SK-N-SH (cell line): ENCODE data around the gene LAIR2. TPM values are rescaled to one million over a fixed set of nuclear protein-coding genes. Genes with fewer than 3 reads are reported as not detected.

Experiments
- CTCF ChIA-PET: fragments of 300-600, 350-600 bp; formaldehyde crosslinking; extraction: SDS; loops from one replicate; lab custom pipeline; 2021; lab: Yijun Ruan, JAX
- POLR2A ChIA-PET: fragments of 350-600 bp; sonication (Branson Sonifier 250); formaldehyde crosslinking; extraction: SDS; loops from one replicate; lab custom pipeline; 2020; ENCODE audit warnings: antibody characterized with exemption, inconsistent platforms; lab: Yijun Ruan, JAX
- DNase-seq: peaks from one replicate; pipeline ENCODE4 v3.0.0; 2012
- H2AFZ ChIP-seq: fragments of 200-600 bp; sonication (generic); 2 replicates; pipeline ENCODE4 v1.8.1; 2016; ENCODE audit warnings: antibody characterized with exemption, mild to moderate bottlenecking, low read depth
- H3F3A ChIP-seq: fragments of 200-600 bp; sonication (generic); replicated peaks from 2 replicates; pipeline ENCODE3; 2016; ENCODE audit warnings: antibody characterized with exemption, mild to moderate bottlenecking; ENCODE audit not compliant: insufficient read depth
- H3K27ac ChIP-seq, 2 experiments: fragments of 200-500 bp in 1 of 2; fragments of 200-600 bp in 1 of 2; sonication (Bioruptor generic) in 1 of 2; sonication (generic), shearing (Covaris generic) in 1 of 2; 2 replicates each; pipeline versions ENCODE4 v1.5.1 to v1.6.1; 2014 to 2016; ENCODE audit warnings: low read depth in 2 of 2, inconsistent platforms in 1 of 2, low read length in 1 of 2, mild to moderate bottlenecking in 1 of 2, mixed read lengths in 1 of 2
- H3K27me3 ChIP-seq: fragments of 200-600 bp; sonication (generic), shearing (Covaris generic); 2 replicates; pipeline ENCODE4 v1.6.1; 2016; ENCODE audit warnings: mixed run types; ENCODE audit not compliant: insufficient read depth
- H3K36me3 ChIP-seq, 2 experiments: fragments of 200-500 bp in 1 of 2; fragments of 200-600 bp in 1 of 2; sonication (Bioruptor generic) in 1 of 2; sonication (generic) in 1 of 2; replicated peaks in 1 of 2; 2 replicates each; pipeline versions ENCODE3 to v1.5.1; 2014 to 2016; ENCODE audit warnings: low read length in 1 of 2, mild to moderate bottlenecking in 1 of 2; ENCODE audit not compliant: insufficient read depth in 2 of 2, control insufficient read depth in 1 of 2
- H3K4me1 ChIP-seq, 2 experiments: fragments of 200-500 bp in 1 of 2; fragments of 200-600 bp in 1 of 2; sonication (Bioruptor generic) in 1 of 2; sonication (generic), shearing (Covaris generic) in 1 of 2; 2 replicates each; pipeline versions ENCODE4 v1.5.1 to v1.6.1; 2014 to 2016; ENCODE audit warnings: low read depth in 1 of 2, low read length in 1 of 2, mixed run types in 1 of 2; ENCODE audit not compliant: insufficient read depth in 2 of 2, control insufficient read depth in 1 of 2
- H3K4me2 ChIP-seq: fragments of 200-600 bp; sonication (generic), shearing (Covaris generic); 2 replicates; pipeline ENCODE4 v1.6.1; 2017; ENCODE audit warnings: mixed run types
- H3K4me3 ChIP-seq, 2 experiments: fragments of 200-500 bp in 1 of 2; fragments of 200-600 bp in 1 of 2; sonication (Bioruptor generic) in 1 of 2; sonication (generic), shearing (Covaris generic) in 1 of 2; 2 replicates each; pipeline versions ENCODE4 v1.5.1 to v1.8.1; 2014 to 2016; ENCODE audit warnings: low read depth in 2 of 2, inconsistent platforms in 1 of 2, low read length in 1 of 2, mild to moderate bottlenecking in 1 of 2, mixed read lengths in 1 of 2, moderate library complexity in 1 of 2
- H3K79me2 ChIP-seq: fragments of 200-600 bp; sonication (generic); 2 replicates; pipeline ENCODE4 v1.8.1; 2017; ENCODE audit warnings: mild to moderate bottlenecking; ENCODE audit not compliant: insufficient read depth
- H3K9ac ChIP-seq: fragments of 200-600 bp; sonication (generic); 2 replicates; pipeline ENCODE4 v1.6.1; 2017; ENCODE audit warnings: mixed run types
- H3K9me2 ChIP-seq: fragments of 200-600 bp; sonication (generic); 2 replicates; pipeline ENCODE4 v1.6.1; 2017; ENCODE audit warnings: mixed run types
- H3K9me3 ChIP-seq: fragments of 200-600 bp; sonication (generic); 2 replicates; pipeline ENCODE4 v1.6.1; 2017; ENCODE audit warnings: mixed run types, mild to moderate bottlenecking, moderate library complexity
- H4K20me1 ChIP-seq: fragments of 200-600 bp; sonication (generic); 2 replicates; pipeline ENCODE4 v1.6.1; 2017; ENCODE audit warnings: mild to moderate bottlenecking, mixed run types; ENCODE audit not compliant: insufficient read depth
- GATA2 ChIP-seq: sonication (generic); formaldehyde crosslinking; IDR thresholded peaks from 2 replicates; pipeline ENCODE4 v1.5.0; 2020; ENCODE audit warnings: mild to moderate bottlenecking, missing genetic modification reagents
- RXRA ChIP-seq: IDR thresholded peaks from 2 replicates; pipeline ENCODE4 v1.4.0; 2012; ENCODE audit warnings: low read depth, mild to moderate bottlenecking, borderline replicate concordance
- TEAD4 ChIP-seq: IDR thresholded peaks from 2 replicates; pipeline ENCODE4 v1.4.0; 2012; ENCODE audit warnings: mild to moderate bottlenecking, borderline replicate concordance; ENCODE audit not compliant: insufficient read depth
- WGBS: methylation state at CpG from one replicate; pipeline ENCODE4 v1.1.6; 2017; ENCODE audit warnings: low lambda C conversion rate; 5-methylcytosine and 5-hydroxymethylcytosine counted together
- polyA plus RNA-seq, 3 experiments: library from polyadenylated mRNA; depleted of rRNA; stranded (reverse); fragments of >200 nt; gene quantifications; 2 replicates each; pipeline ENCODE4 v1.2.3, GENCODE V29; 2012
- TF ChIP-seq, protein P1 (sequence below): IDR thresholded peaks from 2 replicates; pipeline ENCODE4 v1.4.0; 2012; ENCODE audit warnings: low read depth, borderline replicate concordance
- TF ChIP-seq, protein P2 (sequence below): IDR thresholded peaks from 2 replicates; pipeline ENCODE4 v1.6.1; 2012; ENCODE audit warnings: mild to moderate bottlenecking, low read depth, low read length, moderate library complexity
- TF ChIP-seq, protein P3 (sequence below): IDR thresholded peaks from 2 replicates; pipeline ENCODE4; 2012

LAIR2 gene
- polyA plus RNA-seq, 1 of the 3 experiments (the other 2 are of a cell fraction) = not detected

DNA sequence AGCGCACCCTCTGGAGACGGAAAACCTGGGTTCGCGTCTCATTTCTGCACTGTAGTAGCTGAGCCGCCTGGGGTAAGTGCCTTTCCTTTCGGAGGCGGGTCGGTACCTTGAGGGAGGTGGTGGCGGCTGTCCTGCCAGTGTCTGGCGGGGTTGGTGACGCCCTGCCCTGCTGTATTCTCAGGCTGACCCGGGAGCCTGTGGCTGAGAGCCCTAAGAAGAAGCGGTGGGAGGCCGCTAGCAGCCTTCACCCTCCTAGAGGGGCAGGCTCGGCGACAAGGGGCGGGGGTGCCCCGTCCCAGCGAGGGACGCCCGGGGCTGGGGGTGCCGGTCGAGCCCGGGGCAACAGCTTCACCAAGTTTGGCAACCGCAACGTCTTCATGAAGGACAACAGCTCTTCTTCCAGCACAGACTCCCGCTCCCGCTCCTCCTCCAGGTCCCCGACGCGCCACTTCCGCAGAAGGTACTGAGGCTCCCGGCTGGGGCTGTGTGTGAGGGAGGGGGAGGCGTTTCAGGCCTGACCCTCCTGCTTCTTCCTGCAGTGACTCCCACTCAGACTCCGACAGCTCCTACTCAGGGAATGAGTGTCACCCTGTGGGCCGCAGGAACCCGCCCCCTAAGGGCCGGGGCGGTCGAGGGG is 46.7 kb upstream of the LAIR2 start:
- H3K4me3 ChIP-seq = no peak overlapping the region

More for the DNA sequence above, 46.7 kb upstream of the LAIR2 start:
- H3K9me2 ChIP-seq = no peaks in the 10 kb centered on the region
- H3K4me1 ChIP-seq = peaks cover 3 to 4% of the 10 kb centered on the region in 2 experiments; a peak in 2 of 4 replicates
- H3K36me3 ChIP-seq = peaks cover 42 to 90% of the 10 kb centered on the region in 2 experiments
- ChIA-PET CTCF (interaction anchor here (2.5 kb wide), 1 partner anchor 25 kb away, joined by 7 read pairs; no protein-coding TSS in a partner anchor), POLR2A (interaction anchor here (0.5 kb wide), 1 partner anchor 21 kb away, joined by 5 read pairs; no protein-coding TSS in a partner anchor)
- H3K9ac ChIP-seq = no peak overlapping the region
- H4K20me1 ChIP-seq = peaks cover 75% of the 10 kb centered on the region
- no peaks in the 10 kb centered on the region for H3K9me3 ChIP-seq
- H3K27ac ChIP-seq = no peak overlapping the region
- H3K79me2 ChIP-seq = peaks cover 44% of the 10 kb centered on the region
- 98% methylated on average over 19 of the region's 40 CpGs for WGBS
- peaks cover 4% of the 10 kb centered on the region for H3F3A ChIP-seq
- no peaks in the 10 kb centered on the region for H3K27me3 ChIP-seq
- TF ChIP-seq, protein P1, sequence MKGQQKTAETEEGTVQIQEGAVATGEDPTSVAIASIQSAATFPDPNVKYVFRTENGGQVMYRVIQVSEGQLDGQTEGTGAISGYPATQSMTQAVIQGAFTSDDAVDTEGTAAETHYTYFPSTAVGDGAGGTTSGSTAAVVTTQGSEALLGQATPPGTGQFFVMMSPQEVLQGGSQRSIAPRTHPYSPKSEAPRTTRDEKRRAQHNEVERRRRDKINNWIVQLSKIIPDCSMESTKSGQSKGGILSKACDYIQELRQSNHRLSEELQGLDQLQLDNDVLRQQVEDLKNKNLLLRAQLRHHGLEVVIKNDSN = no peak
- TF ChIP-seq TEAD4 = no peak
- TF ChIP-seq, protein P2, sequence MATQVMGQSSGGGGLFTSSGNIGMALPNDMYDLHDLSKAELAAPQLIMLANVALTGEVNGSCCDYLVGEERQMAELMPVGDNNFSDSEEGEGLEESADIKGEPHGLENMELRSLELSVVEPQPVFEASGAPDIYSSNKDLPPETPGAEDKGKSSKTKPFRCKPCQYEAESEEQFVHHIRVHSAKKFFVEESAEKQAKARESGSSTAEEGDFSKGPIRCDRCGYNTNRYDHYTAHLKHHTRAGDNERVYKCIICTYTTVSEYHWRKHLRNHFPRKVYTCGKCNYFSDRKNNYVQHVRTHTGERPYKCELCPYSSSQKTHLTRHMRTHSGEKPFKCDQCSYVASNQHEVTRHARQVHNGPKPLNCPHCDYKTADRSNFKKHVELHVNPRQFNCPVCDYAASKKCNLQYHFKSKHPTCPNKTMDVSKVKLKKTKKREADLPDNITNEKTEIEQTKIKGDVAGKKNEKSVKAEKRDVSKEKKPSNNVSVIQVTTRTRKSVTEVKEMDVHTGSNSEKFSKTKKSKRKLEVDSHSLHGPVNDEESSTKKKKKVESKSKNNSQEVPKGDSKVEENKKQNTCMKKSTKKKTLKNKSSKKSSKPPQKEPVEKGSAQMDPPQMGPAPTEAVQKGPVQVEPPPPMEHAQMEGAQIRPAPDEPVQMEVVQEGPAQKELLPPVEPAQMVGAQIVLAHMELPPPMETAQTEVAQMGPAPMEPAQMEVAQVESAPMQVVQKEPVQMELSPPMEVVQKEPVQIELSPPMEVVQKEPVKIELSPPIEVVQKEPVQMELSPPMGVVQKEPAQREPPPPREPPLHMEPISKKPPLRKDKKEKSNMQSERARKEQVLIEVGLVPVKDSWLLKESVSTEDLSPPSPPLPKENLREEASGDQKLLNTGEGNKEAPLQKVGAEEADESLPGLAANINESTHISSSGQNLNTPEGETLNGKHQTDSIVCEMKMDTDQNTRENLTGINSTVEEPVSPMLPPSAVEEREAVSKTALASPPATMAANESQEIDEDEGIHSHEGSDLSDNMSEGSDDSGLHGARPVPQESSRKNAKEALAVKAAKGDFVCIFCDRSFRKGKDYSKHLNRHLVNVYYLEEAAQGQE = no peak
- TF ChIP-seq, protein P3, sequence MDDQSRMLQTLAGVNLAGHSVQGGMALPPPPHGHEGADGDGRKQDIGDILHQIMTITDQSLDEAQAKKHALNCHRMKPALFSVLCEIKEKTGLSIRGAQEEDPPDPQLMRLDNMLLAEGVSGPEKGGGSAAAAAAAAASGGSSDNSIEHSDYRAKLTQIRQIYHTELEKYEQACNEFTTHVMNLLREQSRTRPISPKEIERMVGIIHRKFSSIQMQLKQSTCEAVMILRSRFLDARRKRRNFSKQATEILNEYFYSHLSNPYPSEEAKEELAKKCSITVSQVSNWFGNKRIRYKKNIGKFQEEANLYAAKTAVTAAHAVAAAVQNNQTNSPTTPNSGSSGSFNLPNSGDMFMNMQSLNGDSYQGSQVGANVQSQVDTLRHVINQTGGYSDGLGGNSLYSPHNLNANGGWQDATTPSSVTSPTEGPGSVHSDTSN = no peak
- no peak for TF ChIP-seq RXRA
- TF ChIP-seq GATA2 (CRISPR knock-in tag) = no peak
- TF ChIP-seq, all 33 proteins: peak for 0
- no peak for DNase-seq
- Histone ChIP-seq H2AFZ (no peak overlapping the region), H3K4me2 (no peak overlapping the region)
